Stimulated activated CD8-positive, alpha-beta memory T cell treated with anti-CD3 and anti-CD28 coated beads, Interleukin-15, amount 100 ng/mL, for 48 hours (primary cell): ENCODE results near the gene P2RY14.

Source experiments
- DNase-seq, 2 donors: peaks; one replicate each; pipeline ENCODE4 v3.0.0-alpha.2; 2020; ENCODE audit warnings: low read depth in 2 of 2

P2RY14 gene

GRCh38 chr3:151301787-151302186, 23.4 kb upstream of the P2RY14 start:
- no peak for DNase-seq

- DNase-seq = no peak
Observed at GRCh38 chr3:151300539-151300938, 22.2 kb upstream of the P2RY14 start.

GRCh38 chr3:151299006-151299405, 20.7 kb upstream of the P2RY14 start:
- no peak for DNase-seq

GRCh38 chr3:151297429-151297828, 19.1 kb upstream of the P2RY14 start:
- no peak for DNase-seq

GRCh38 chr3:151296226-151296625, 17.9 kb upstream of the P2RY14 start:
- DNase-seq = no peak

- no peak for DNase-seq
Observed at GRCh38 chr3:151293127-151293526, 14.8 kb upstream of the P2RY14 start.

GRCh38 chr3:151290673-151291072, 12.3 kb upstream of the P2RY14 start:
- no peak for DNase-seq

GRCh38 chr3:151289445-151289844, 11.1 kb upstream of the P2RY14 start:
- no peak for DNase-seq

- no peak for DNase-seq
Observed at GRCh38 chr3:151285940-151286339, 7.6 kb upstream of the P2RY14 start.

- DNase-seq = peak in 1 of 2 donors; percentile 24
Observed at GRCh38 chr3:151283907-151284461, 5.6 kb upstream of the P2RY14 start.

GRCh38 chr3:151283387-151283786, 5.0 kb upstream of the P2RY14 start:
- no peak for DNase-seq

- no peak for DNase-seq
Observed at GRCh38 chr3:151282921-151283320, 4.6 kb upstream of the P2RY14 start.

GRCh38 chr3:151281671-151282324, 3.5 kb upstream of the P2RY14 start:
- DNase-seq = no peak

- DNase-seq = no peak
Observed at GRCh38 chr3:151276687-151277042, 1.7 kb downstream of the P2RY14 start.

- DNase-seq = no peak
Observed at GRCh38 chr3:151276038-151276686, 2.2 kb downstream of the P2RY14 start.

- DNase-seq = no peak
Observed at GRCh38 chr3:151275091-151275490, 3.3 kb downstream of the P2RY14 start.

GRCh38 chr3:151269631-151270030, 8.7 kb downstream of the P2RY14 start:
- no peak for DNase-seq

GRCh38 chr3:151268267-151269235, 9.8 kb downstream of the P2RY14 start:
- peak; percentile 33 to 56 for DNase-seq

GRCh38 chr3:151267066-151267465, 11.3 kb downstream of the P2RY14 start:
- no peak for DNase-seq

GRCh38 chr3:151265866-151266265, 12.5 kb downstream of the P2RY14 start:
- no peak for DNase-seq

GRCh38 chr3:151265166-151265565, 13.2 kb downstream of the P2RY14 start:
- no peak for DNase-seq

- no peak for DNase-seq
Observed at GRCh38 chr3:151264605-151265004, 13.7 kb downstream of the P2RY14 start.
